Stimulated activated CD8-positive, alpha-beta memory T cell treated with anti-CD3 and anti-CD28 coated beads, Interleukin-15, amount 100 ng/mL, for 1 hour (primary cell): Measurements from ENCODE around the gene KLC3.
"Not testable (repeated sequence)": the region's sequence is repeated elsewhere in the genome, so short reads cannot be mapped to it uniquely, and the experiment has no call there.

Experiments
- DNase-seq: peaks from one replicate; pipeline ENCODE4 v3.0.0-alpha.2; 2020; ENCODE audit warnings: low read depth

KLC3 gene

DNA sequence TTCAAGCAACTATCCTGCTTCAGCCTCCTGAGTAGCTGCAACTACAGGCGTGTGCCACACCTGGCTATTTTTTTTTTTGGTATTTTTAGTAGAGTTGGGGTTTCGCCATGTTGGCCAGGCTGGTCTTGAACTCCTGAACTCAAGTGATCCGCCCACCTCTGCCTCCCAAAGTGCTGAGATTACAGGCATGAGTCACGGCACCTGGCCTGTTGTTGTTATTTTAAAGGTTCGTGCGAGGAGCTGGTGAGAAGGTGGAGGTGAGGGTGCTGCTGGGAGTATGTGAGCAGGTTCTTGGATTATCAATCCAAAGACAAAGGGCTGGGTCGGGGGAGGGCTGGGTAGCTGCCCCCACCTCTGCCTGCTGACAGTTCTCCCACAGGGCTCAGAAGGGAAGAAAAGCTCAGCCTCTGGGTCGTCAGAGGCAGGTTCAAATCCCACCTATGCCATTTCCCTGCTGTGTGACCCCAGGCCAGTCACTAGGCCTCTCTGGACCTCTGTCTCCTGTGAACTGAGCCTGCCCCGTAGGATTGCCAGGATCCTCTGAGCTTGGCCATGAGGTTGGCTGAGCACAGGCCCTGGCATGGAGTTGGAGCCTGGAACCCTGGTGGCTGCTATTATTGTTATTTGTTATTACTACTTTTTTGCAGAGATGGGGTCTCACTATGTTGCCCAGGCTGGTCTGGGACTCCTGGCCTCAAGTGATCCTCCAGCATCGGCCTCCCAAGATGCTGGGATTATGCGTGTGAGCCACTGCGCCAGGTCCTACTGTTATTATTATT lies 19.4 kb upstream of the KLC3 start:
- no peak for DNase-seq

DNA sequence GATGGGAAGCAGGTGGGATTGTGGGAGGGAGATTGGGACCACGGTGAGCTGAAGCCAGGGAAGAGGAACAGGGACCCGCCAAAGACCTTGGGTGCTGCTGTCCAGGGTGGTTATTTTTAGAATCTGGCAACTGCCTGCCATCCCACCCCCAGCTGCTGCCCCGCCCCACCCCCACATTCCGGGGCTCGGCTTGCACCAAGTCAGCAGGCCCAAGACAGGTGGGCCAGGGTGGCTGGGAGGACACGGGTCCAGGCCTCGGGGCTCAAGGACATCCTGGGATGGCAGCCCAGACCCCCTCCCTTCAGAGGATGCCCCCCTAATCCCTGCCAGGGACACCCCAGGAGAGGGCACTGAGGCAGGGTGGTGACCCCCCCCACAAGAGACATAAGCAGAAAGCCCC lies 18.7 kb upstream of the KLC3 start:
- DNase-seq = no peak

DNA sequence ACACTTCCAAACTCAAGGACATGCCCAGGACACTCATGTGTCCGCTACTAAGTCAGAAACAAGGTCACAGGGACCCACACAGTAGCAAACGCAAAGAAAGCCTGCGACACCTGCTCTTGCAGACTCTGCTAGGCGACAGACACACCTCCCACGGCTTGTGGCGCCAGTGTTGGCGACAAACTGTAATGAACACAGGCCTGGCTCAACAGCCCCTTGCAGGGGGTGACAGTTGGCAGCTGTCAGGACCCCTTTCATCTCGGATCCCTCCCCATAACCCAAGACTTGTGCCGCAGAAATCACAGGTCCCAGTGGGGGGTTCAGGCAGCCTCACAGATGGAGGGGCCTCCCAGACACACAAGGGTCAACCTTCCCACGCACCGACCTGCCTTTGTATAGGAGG lies 18.2 kb upstream of the KLC3 start:
- no peak for DNase-seq

DNA sequence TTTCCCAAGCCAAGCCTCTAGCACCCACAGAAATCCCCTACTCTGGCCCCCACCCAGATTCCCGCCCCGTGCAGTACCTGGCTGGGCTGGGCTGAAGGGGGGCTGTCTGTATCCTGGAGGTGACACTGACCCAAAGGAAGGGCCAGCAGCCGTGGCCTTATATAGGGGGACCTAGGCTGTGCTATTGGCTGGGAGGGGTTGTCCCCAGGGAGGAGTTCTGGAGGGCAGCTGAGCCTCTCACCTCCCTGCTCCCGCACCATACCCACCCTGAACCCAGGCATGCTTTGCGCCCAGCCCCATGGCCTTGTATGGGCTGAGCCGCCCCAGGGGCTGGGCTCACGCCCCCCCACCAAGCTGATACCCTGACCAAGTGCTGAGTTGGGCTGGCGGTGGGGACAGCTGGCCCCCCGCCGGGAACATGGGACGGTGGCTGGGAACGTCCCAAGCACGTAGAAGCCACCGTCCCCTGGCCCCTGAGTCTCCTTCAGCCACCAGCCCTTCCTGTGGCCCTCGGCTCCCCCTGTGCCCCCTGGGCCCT lies 17.7 kb upstream of the KLC3 start, which contains the start of gene CKM:
TSS of gene CKM (minus strand) at position 132 of the 538 bp plus-strand sequence. CDS start 3,162 bp downstream, outside the sequence.
- no peak for DNase-seq

DNA sequence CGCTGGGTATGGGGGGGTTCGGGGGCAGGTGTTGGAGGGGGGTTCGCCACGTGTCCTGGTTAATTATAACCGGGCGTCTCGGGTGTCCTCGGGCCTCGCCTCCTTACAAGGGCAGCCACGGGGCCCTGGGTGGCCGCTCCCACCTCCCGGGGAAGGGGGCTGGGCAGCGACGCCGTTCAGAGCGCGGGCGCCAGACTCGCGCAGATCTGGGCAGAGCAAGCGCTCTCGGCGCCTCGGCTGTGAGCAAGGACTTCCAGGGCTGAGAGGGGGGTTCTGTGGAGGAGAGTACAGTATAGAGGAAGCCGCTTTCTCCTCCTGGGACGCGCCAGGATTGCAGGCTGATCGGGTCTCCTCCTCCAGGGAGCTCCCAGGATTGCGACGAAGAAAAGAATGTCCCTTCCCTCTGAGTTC lies 16.9 kb upstream of the KLC3 start:
- DNase-seq = no peak

DNA sequence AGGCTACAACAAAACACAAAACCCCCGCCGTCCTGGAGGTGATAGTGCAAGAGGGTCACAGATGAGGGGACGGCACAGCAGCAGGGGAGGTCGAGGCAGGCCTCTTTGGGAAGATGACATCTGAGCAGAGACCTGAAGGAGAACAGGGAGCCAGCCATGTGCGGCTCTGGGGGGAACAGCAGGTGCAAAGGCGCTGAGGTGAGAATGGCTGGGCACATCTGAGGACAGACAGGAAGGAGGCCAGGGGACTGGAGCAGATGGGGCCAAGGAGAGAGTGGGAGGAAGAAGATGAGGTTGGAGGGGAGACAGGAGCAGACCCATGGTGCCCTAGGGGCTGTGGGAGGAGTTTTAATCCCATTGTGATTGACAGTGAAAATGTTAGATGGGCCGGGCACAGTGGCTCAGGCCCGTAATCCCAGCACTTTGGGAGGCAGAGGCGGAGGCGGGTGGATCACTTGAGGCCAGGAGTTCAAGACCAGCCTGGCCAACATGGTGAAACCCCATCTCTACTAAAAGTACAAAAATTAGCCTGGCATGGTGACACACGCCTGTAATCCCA lies 16.1 kb upstream of the KLC3 start:
- no peak for DNase-seq

DNA sequence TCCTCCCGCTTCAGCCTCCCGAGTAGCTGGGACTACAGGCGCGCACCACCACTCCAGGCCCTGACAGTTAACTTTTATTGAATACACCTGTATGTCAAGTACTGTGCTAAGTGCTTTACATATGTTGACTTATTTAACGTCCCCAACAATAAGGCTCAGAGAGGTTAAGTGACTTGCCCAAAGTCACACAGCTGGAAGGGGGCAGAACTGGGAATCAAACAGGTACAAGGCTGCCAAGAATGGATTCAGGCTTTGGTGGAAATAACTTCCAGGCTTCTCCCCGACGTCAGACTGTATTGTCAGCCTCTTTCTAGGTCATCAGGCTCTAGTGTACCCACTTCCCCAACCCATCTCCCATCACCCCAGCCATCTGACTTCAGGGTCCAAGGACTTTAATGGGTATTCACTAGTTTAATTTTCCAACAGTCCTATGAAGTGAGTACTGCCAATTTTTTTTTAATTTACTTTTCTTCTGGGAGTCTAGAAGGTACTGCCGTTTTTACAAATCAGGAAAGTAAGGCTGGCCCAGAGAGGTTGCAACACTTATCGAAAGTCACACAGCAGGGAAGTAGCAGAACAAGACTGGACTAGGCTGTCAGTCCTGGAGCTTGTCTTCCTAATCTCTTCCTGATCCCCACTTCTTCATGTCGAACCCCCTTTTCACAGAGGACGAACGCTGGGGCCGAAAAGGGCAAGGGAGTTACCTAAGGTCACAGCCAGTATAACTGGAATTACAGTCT lies 13.0 kb upstream of the KLC3 start:
- no peak for DNase-seq

DNA sequence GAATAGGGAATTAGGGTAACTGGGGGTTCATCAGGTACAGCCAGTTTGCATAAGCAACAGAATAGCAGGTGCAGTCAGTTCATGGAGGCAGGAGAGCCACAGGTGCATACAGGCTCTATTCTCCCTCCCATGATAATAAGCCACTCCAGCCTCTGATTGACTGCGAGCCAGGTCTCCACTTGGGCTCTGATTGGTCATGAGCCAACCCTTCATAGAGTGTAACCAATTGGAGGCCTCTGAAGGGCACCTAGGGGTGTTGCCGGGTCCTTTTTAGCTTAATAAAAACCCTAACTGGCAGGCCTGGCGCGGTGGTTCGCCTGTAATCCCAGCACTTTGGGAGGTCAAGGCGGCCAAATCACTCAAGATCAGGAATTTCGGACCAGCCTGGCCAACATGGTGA lies 9.1 kb upstream of the KLC3 start:
- no peak for DNase-seq

DNA sequence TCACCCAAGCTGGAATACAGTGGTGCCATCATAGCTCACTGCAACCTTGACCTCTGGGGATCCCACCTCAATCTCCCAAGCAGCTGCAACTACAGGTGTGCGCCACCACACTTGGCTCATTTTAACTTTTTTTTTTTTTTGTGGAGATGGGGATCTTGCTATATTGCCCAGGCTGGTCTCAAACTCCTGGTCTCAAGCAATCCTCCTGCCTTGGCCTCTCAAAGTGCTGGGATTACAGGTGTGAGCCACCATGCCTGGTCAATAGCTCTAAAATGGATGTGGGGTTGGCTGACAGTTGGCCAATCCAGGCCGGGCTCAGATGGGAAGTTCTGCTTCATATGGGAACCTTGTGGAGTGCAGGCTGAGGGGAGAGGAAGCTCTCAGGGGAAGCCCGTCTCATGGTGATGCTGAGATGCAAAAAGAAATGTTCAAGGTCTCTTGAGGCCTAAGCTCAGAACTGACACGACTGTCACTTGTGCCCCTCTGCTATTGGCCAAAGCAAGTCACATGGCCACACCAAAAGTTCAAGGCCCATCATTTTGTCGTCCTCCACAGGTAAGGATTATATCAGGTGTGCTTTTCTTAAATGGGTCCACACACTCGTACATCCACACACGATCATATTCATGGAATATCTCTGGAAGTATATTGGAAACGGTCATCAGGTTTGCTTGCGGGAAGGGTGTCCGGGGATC lies 6.8 kb upstream of the KLC3 start:
- no peak for DNase-seq

DNA sequence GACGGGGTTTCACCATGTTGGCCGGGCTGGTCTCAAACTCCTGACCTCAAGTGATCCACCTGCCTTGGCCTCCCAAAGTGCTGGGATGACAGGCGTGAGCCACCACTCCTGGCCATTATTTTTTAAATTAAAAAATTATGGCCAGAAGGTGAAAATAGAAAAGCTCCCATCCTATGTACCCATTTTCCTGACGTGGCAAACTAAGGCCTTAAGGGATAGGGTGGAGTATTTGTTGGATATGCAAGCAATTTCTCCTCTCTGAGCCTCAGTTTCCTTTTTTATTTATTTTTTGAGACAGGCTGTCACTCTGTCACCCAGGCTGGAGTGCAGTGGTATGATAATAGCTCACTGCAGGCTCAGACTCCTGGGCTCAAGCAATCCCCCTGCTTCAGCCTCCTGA lies 5.7 kb upstream of the KLC3 start:
- DNase-seq = not testable (repeated sequence)

DNA sequence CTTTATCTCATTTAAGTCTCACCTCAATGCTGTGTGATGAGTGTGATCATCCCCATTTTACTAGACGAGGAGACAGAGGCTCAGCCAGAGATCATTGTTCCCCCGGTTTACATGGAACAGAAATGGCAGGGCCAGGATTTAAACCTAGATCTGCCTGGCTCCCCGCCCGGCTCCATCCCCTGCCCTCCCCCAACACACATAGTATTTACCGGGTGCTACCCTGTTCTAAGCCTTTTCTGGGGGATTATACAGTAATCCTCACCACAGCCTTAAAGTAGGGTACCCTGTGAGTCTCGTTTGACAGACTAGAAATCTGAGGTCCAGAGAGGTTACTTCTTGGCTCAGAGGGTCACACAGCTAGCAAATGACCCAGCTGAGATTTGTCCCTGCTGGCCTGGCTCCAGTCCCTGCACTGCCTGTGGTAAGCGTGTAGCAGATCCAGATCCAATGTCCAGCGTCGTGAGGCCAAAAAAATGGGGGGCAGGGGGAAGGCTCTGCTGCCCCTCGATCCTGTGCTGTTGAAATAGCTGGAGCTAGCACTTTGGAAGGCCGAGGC lies 3.8 kb upstream of the KLC3 start:
- no peak for DNase-seq

DNA sequence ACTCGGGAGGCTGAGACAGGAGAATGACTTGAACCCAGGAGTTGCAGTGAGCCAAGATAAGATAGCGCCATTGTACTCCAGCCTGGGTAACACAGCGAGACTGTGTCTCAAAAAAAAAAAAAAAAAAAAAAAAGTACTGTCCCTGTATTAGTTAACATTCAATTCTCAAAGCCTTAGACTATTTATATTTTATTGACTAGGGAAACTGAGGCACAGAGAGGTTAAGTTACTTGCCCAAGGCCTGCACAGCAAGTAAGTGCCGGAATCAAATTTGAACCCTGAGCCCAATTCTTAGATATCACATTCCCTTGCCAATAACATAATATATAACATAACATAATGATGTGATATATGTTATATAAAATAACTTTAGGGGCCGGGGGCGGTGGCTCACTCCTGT lies 921 bp upstream of the KLC3 start:
- no peak for DNase-seq

DNA sequence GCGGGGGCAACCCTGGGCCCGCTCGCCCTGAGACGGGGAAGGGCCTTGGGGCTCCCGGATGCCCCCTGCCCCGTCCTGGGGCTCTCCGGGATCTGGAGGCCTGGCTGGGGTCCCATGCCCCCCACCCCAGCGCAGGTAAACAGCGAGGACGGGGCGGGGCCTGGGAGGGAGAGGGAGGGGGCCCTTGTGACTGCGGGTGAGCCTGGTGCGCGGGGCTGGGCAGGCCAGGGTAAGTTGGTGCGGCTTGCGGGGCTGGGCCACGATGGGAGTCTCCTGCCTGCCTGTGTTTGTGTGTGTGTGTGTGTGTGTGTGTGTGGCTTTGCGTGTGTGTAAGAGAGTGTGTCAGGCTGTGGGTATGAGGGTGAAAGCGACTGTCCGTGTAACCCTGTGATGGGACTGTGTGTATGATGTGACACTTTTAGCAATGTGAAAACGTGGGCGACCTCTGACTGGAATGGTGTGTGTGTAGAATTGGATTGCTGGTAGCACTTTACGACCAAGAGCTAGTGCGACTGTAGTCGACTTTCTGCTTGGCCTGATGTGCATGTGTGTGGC lies 426 bp downstream of the KLC3 start:
- DNase-seq = no peak

DNA sequence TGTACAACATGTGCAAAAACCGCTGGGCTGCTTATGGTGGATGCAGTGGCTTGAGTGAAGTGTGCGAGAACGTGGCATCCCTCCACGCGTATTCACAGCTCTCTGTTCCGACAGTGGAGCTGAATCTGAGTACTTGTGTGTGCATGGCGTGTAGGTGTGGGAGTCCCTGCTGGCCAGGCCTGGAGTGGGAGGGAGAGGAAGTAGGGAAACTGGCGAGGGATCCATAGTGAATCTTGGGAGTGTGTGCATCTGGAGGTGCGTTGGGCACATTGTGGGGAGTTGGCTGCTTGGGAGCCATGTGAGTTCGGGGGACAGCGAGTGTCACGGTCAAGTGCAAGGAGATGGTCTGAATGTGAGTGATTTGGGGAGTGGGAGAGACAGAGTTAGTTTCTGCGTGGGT lies 2.4 kb downstream of the KLC3 start:
- DNase-seq = no peak

DNA sequence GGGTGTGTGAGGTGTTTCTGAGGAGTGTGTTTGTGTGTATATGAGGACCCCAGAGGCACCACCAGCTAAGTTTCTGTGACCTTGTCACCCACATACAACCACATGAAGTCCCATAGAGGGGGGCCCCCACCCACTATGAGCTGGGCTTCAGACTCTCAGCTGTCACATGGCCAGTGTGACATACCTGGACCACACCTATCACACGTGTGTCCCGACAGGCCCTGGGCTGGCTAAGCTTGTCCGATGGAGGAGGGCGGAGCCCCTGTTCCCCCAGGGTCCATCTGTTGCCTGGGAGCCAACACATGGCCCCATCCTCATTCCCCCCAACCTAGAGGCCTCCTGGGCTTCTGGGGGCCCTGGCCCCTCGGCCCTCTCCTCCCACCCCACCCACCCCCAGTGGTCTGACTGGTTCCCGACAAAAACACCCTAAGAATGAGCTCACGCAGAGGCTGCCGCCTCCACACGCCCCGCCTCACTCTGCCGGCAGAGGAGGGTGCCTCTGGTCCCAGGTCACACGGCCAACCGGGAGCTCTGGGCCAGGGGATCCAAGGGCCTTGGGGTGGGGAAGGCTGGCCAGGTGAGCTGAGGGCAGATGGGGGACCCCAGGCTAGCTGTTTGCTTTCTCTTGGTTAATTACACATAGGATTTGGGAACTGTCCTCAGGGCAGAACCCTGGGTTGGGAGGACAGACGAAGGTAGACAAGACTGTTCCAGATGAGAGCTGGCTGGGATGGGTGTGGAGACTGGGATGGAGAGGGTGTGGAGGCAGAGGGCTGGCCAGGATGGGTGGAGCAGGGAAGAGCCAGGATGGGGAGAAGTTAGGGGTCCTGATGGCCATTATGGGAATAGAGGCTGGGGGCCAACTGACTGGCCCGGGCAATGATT lies 4.3 kb downstream of the KLC3 start:
- no peak for DNase-seq

DNA sequence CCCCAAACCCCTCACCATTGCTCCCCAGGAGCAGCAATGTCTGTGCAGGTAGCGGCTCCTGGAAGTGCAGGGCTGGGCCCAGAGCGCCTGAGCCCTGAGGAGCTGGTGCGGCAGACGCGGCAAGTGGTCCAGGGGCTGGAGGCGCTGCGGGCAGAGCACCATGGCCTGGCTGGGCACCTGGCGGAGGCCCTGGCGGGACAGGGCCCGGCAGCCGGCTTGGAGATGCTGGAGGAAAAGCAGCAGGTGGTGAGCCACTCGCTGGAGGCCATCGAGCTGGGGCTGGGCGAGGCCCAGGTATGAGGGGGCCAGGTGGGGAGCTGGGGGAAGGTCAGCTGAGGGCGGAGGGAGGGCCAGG lies 4.9 kb downstream of the KLC3 start:
- DNase-seq = no peak

DNA sequence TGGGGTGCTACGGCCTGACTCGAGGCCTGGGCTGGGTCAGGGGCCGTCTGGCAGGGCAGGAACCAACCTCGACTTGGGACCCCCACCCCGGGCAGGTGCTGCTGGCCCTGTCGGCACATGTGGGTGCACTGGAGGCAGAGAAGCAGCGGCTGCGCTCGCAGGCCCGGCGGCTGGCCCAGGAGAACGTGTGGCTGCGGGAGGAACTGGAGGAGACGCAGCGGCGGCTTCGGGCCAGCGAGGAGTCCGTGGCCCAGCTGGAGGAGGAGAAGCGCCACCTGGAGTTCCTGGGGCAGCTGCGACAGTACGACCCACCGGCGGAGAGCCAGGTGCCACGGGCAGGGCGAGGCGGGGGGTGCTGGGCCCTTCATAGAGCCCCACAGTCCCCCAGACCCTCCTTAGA lies 5.9 kb downstream of the KLC3 start:
- DNase-seq = no peak

DNA sequence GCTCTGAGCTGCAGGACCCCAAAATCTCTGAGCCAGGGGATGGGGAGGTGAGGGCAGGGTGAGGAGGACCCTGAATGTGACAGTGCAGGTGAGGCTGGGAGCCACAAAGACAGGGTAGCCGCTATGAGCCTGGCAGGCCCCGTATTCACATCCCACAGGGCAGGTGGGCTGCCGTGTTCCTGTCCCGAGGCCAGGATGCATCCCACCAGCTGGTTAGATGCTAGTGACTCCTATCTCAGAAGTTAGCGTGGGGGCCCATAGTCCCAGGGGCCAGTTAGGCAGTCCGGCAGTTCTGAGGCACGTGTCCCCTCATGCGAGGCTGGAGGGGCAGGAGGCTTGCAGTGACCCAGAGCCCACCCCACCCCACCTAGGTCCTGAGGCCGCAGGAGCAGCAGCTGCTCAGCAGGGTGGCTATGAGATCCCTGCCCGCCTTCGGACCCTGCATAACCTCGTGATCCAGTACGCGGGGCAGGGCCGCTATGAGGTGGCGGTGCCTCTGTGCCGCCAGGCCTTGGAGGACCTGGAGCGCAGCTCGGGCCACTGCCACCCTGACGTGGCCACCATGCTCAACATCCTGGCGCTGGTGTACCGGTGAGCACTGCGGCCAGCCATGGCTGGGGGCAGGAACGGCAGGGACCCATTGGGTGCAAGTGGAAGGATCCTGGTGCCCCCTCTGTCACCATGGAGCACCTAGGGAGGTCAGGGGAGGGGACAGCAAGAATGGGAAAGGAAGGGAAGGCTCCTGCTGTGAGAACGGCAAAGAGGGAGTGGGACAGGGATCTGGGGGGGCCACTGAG lies 7.2 kb downstream of the KLC3 start:
- no peak for DNase-seq

DNA sequence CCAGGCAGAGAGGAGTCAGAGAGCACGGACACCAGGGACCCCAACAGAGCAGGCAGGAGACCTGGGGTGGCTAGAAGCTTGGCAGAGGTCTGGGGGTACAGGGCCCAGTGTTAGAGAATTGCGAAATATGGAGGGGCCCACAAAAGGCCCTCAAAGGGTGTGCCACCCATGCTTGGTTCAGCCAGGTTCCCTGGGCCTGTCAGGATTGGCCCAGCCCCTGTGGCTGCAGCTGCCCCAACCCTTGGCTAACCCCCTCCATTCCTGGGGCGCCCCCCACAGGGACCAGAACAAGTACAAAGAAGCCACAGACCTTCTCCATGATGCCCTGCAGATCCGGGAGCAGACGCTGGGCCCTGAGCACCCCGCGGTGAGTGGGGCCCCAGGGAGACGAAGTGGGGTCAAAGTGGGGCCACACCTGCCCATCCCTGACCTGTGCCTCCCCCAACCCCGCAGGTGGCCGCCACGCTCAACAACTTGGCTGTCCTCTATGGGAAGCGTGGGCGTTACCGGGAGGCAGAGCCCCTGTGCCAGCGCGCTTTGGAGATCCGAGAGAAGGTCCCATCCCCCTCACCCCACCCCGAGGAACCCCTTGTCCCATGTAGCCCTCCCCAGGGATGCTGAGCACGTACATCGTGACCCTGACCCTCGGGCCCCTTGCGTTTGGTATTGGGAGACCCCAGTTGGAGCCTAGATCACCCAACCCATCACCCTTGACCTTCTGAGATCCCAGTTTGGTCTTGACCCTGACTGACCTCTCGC lies 8.0 kb downstream of the KLC3 start:
- DNase-seq = no peak

DNA sequence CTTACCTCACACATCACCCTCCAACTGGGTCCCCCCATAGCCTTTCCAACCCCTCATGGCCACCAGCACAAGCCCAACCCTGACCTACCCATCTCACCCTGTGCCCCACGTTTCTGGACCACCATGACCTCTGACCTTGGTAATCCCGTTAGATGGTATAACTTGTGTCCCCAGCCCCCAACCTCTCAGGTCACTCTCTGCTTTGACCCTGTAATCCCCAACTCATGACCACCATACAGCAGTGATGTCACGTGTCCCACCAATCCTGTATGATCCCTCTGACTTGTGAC lies 8.5 kb downstream of the KLC3 start:
- DNase-seq = no peak
